ENCODE measurements around the gene PCDHGB7. TPM values are rescaled to one million over a fixed set of nuclear protein-coding genes. Genes with fewer than 3 reads are reported as not detected.
"Not testable (repeated sequence)": the region's sequence is repeated elsewhere in the genome, so short reads cannot be mapped to it uniquely, and the experiment has no call there.

Gene PCDHGB7
- total and polyA plus RNA-seq, 3 donors from 2014 or later = 6.6 to 18.1 (median 15.3) TPM

GRCh38 chr5:141392429-141393198 lies 24.9 kb upstream of the PCDHGB7 start, which contains the start of gene PCDHGA8:
PCDHGA8 (plus strand) TSS chr5:141392633; CDS start chr5:141392814, 181 bp downstream.
- no peak for DNase-seq
- 25 to 28% methylated on average over 33 to 38 of the region's 38 CpGs for WGBS, 2 donors
- Histone ChIP-seq H3K4me1 (no peaks in the 10 kb centered on the region), H3K36me3 (ENCODE audit: low read depth, missing control alignments) (no peaks in the 10 kb centered on the region), H3K4me3 (peak within 1 kb of the TSS in 1 of 2 donors; percentile 38), H3K27me3 (no peaks in the 10 kb centered on the region), H3K9me3 (no peaks in the 10 kb centered on the region), H3K27ac (no peak within 1 kb of the TSS)
- intact Hi-C loops (cut with DNase I; ENCODE audit: low total_unique reads) = no loop called here
- TF ChIP-seq CTCF (IDR thresholded peaks at IDR 0.05) = no peak
- TF ChIP-seq POLR2A (IDR thresholded peaks at IDR 0.05) = no peak

DNA sequence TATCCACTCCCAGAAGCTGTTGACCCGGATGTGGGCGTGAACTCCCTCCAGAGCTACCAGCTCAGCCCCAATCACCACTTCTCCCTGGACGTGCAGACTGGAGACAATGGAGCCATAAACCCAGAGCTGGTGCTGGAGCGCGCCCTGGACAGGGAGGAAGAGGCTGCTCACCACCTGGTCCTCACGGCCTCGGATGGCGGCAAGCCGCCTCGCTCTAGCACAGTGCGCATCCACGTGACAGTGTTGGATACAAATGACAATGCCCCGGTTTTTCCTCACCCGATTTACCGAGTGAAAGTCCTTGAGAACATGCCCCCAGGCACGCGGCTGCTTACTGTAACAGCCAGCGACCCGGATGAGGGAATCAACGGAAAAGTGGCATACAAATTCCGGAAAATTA lies 24.2 kb upstream of the PCDHGB7 start:
- TF ChIP-seq POLR2A (IDR thresholded peaks at IDR 0.05) = no peak
- TF ChIP-seq CTCF (IDR thresholded peaks at IDR 0.05) = no peak
- Histone ChIP-seq H3K27ac (no peak overlapping the region), H3K4me3 (peak overlapping the region in 1 of 2 donors; percentile 38), H3K36me3 (ENCODE audit: low read depth, missing control alignments) (no peaks in the 10 kb centered on the region), H3K4me1 (no peaks in the 10 kb centered on the region), H3K9me3 (no peaks in the 10 kb centered on the region), H3K27me3 (no peaks in the 10 kb centered on the region)
- intact Hi-C loops (cut with DNase I; ENCODE audit: low total_unique reads) = no loop called here
- no peak for DNase-seq
- WGBS, 2 donors = 24 to 33% methylated on average over 21 of the region's 21 CpGs

DNA sequence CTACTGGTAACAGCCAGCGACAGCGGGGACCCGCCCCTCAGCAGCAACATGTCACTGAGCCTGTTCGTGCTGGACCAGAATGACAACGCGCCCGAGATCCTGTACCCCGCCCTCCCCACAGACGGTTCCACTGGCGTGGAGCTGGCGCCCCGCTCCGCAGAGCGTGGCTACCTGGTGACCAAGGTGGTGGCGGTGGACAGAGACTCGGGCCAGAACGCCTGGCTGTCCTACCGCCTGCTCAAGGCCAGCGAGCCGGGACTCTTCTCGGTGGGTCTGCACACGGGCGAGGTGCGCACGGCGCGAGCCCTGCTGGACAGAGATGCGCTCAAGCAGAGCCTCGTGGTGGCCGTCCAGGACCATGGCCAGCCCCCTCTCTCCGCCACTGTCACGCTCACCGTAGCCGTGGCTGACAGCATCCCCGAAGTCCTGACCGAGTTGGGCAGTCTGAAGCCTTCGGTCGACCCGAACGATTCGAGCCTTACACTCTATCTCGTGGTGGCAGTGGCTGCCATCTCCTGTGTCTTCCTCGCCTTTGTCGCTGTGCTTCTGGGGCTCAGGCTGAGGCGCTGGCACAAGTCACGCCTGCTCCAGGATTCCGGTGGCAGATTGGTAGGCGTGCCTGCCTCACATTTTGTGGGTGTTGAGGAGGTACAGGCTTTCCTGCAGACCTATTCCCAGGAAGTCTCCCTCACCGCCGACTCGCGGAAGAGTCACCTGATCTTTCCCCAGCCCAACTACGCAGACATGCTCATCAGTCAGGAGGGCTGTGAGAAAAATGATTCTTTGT lies 22.9 kb upstream of the PCDHGB7 start:
- H3K36me3 ChIP-seq (ENCODE audit: low read depth, missing control alignments); H3K27ac ChIP-seq; DNase-seq; intact Hi-C loops (cut with DNase I; ENCODE audit: low total_unique reads); H3K27me3 ChIP-seq; H3K4me3 ChIP-seq; H3K9me3 ChIP-seq; H3K4me1 ChIP-seq: not testable (repeated sequence)
- 32 to 34% methylated on average over 13 to 51 of the region's 53 CpGs for WGBS, 2 donors

- WGBS, 2 donors = 4 to 5% methylated on average over 21 to 28 of the region's 43 CpGs
Observed at GRCh38 chr5:141397756-141398551, 19.5 kb upstream of the PCDHGB7 start, which contains the start of gene PCDHGB5. PCDHGB5 (plus strand) TSS chr5:141397947; CDS start chr5:141398128, 181 bp downstream.

More at GRCh38 chr5:141397756-141398551, 19.5 kb upstream of the PCDHGB7 start, which contains the start of gene PCDHGB5:
- intact Hi-C loops (cut with DNase I; ENCODE audit: low total_unique reads); H3K36me3 ChIP-seq (ENCODE audit: low read depth, missing control alignments); H3K4me1 ChIP-seq; H3K9me3 ChIP-seq; H3K27me3 ChIP-seq; H3K27ac ChIP-seq: not testable (repeated sequence)
- DNase-seq = peak; percentile 78
- TF ChIP-seq CTCF (IDR thresholded peaks at IDR 0.05) = peak; percentile 55 to 67 (median 59)
- peak within 1 kb of the TSS in 1 of 2 donors; percentile 33 for H3K4me3 ChIP-seq
